IMR-90 (cell line): ENCODE data around the gene RETREG1. TPM values are rescaled to one million over a fixed set of nuclear protein-coding genes. Genes with fewer than 3 reads are reported as not detected.

Experiments used
- ATAC-seq: fragments of 200-7000 bp; cut with Tn5 transposase; 2 replicates; pipeline ENCODE4 v1.9.1; 2020; ENCODE audit warnings: low read depth, mild to moderate bottlenecking, moderate library complexity
- BruUV-seq: library from RNA; stranded (reverse); fragments of 400-500 nt; replicated peaks from 2 replicates; lab custom pipeline; 2021; lab: Mats Ljungman, UMichigan
- CTCF ChIA-PET: fragments of 300-600 bp; formaldehyde crosslinking; extraction: SDS; loops from one replicate; lab custom pipeline; 2021; ENCODE audit warnings: antibody characterized with exemption; lab: Yijun Ruan, JAX
- POLR2A ChIA-PET: fragments of 300-600 bp; sonication (Branson Sonifier 250); formaldehyde crosslinking; loops from one replicate; lab custom pipeline; 2022; ENCODE audit warnings: antibody characterized with exemption; ENCODE audit not compliant: unreplicated experiment; lab: Charles Lee
- DNase-seq: peaks from one replicate; pipeline ENCODE4 v3.0.0; 2013
- H2AFZ ChIP-seq: replicated peaks from 2 replicates; pipeline ENCODE3; 2013; ENCODE audit warnings: low read length, mild to moderate bottlenecking; ENCODE audit not compliant: poor library complexity
- H2AK5ac ChIP-seq: 2 replicates; pipeline ENCODE4 v1.6.1; 2013; ENCODE audit warnings: low read depth, low read length, inconsistent platforms
- H2AK9ac ChIP-seq: replicated peaks from 2 replicates; pipeline ENCODE3; 2013; ENCODE audit warnings: mild to moderate bottlenecking, low read depth, low read length, moderate library complexity; ENCODE audit not compliant: poor library complexity
- H2BK120ac ChIP-seq: 2 replicates; pipeline ENCODE4 v1.6.1; 2013; ENCODE audit warnings: low read depth, low read length, inconsistent platforms
- H2BK15ac ChIP-seq: 3 replicates; pipeline ENCODE4 v1.6.1; 2013; ENCODE audit warnings: low read depth, low read length, inconsistent platforms
- H2BK20ac ChIP-seq: 2 replicates; pipeline ENCODE4 v1.6.1; 2013; ENCODE audit warnings: low read depth, mild to moderate bottlenecking, inconsistent platforms, low read length, moderate library complexity
- H2BK5ac ChIP-seq: 2 replicates; pipeline ENCODE4 v1.6.1; 2013; ENCODE audit warnings: mild to moderate bottlenecking, low read depth, low read length, inconsistent platforms; ENCODE audit not compliant: poor library complexity, severe bottlenecking
- H3K14ac ChIP-seq: replicated peaks from 2 replicates; pipeline ENCODE4 v1.6.1; 2013; ENCODE audit warnings: low read depth, low read length, inconsistent platforms
- H3K18ac ChIP-seq: 2 replicates; pipeline ENCODE4 v1.6.1; 2013; ENCODE audit warnings: low read depth, low read length, control low read depth
- H3K23ac ChIP-seq: 2 replicates; pipeline ENCODE4 v1.6.1; 2013; ENCODE audit warnings: low read depth, low read length, inconsistent platforms
- H3K27ac ChIP-seq: 2 replicates; pipeline ENCODE4 v1.5.1; 2013; ENCODE audit warnings: mild to moderate bottlenecking, control low read depth, low read length; ENCODE audit not compliant: insufficient read depth
- H3K27me3 ChIP-seq: 2 replicates; pipeline ENCODE4 v1.6.1; 2013; ENCODE audit warnings: low read length; ENCODE audit not compliant: control insufficient read depth, insufficient read depth
- H3K36me3 ChIP-seq: 2 replicates; pipeline ENCODE4 v1.6.1; 2013; ENCODE audit warnings: low read length, mixed read lengths; ENCODE audit not compliant: control insufficient read depth, insufficient read depth
- H3K4ac ChIP-seq: 2 replicates; pipeline ENCODE4 v1.6.1; 2013; ENCODE audit warnings: low read depth, low read length, inconsistent platforms
- H3K4me1 ChIP-seq: 2 replicates; pipeline ENCODE4 v1.6.1; 2013; ENCODE audit warnings: low read length, mixed read lengths; ENCODE audit not compliant: control insufficient read depth, insufficient read depth
- H3K4me2 ChIP-seq: 2 replicates; pipeline ENCODE4 v1.6.1; 2013; ENCODE audit warnings: low read depth, mild to moderate bottlenecking, control low read depth, low read length, moderate library complexity
- H3K4me3 ChIP-seq: 2 replicates; pipeline ENCODE4 v1.5.1; 2013; ENCODE audit warnings: low read depth, mild to moderate bottlenecking, control low read depth, low read length, moderate library complexity; ENCODE audit not compliant: insufficient read depth
- H3K56ac ChIP-seq: 2 replicates; pipeline ENCODE4 v1.6.1; 2013; ENCODE audit warnings: low read length, inconsistent platforms; ENCODE audit not compliant: insufficient read depth; ENCODE audit errors: extremely low read depth
- H3K79me1 ChIP-seq, 2 experiments: 2 replicates each; pipeline ENCODE4 v1.6.1; 2013; ENCODE audit warnings: low read length in 2 of 2, inconsistent platforms in 1 of 2, low read depth in 1 of 2
- H3K9ac ChIP-seq: 2 replicates; pipeline ENCODE4 v1.6.1; 2013; ENCODE audit warnings: low read depth, low read length, control low read depth
- H3K9me1 ChIP-seq: 2 replicates; pipeline ENCODE4 v1.6.1; 2013; ENCODE audit warnings: low read length, inconsistent platforms; ENCODE audit not compliant: insufficient read depth
- H3K9me3 ChIP-seq: 2 replicates; pipeline ENCODE4 v1.6.1; 2013; ENCODE audit warnings: low read length; ENCODE audit not compliant: control insufficient read depth, insufficient read depth
- H4K20me1 ChIP-seq: 2 replicates; pipeline ENCODE4 v1.6.1; 2013; ENCODE audit warnings: low read length, inconsistent platforms; ENCODE audit not compliant: insufficient read depth
- H4K5ac ChIP-seq: 2 replicates; pipeline ENCODE4 v1.6.1; 2013; ENCODE audit warnings: mild to moderate bottlenecking, low read depth, low read length, control low read depth
- H4K8ac ChIP-seq, 2 experiments: 2 replicates each; pipeline ENCODE4 v1.6.1; 2013; ENCODE audit warnings: low read depth in 2 of 2, low read length in 2 of 2, control low read depth in 1 of 2, inconsistent platforms in 1 of 2
- H4K91ac ChIP-seq: 2 replicates; pipeline ENCODE4 v1.6.1; 2013; ENCODE audit warnings: low read depth, low read length, inconsistent platforms; ENCODE audit not compliant: insufficient read depth
- ELK1 ChIP-seq: fragments of 150-350 bp; IDR thresholded peaks from 2 replicates; pipeline ENCODE4 v1.6.1; 2016; ENCODE audit warnings: low read depth, mild to moderate bottlenecking, low read length, moderate library complexity, borderline replicate concordance
- FOS ChIP-seq: fragments of 150-350 bp; IDR thresholded peaks from 2 replicates; pipeline ENCODE4 v1.6.1; 2016; ENCODE audit warnings: low read depth, low read length
- MXI1 ChIP-seq: IDR thresholded peaks from 2 replicates; pipeline ENCODE4 v1.6.1; 2012; ENCODE audit warnings: low read depth, mild to moderate bottlenecking, low read length, moderate library complexity, borderline replicate concordance
- RCOR1 ChIP-seq: IDR thresholded peaks from 2 replicates; pipeline ENCODE4 v1.6.1; 2012; ENCODE audit warnings: mild to moderate bottlenecking, low read length, improper control_type of control experiment; ENCODE audit not compliant: insufficient replicate concordance
- SMC3 ChIP-seq: fragments of 150-350 bp; IDR thresholded peaks from 2 replicates; pipeline ENCODE4 v1.6.1; 2016; ENCODE audit warnings: low read depth, mild to moderate bottlenecking, antibody characterized with exemption, low read length, moderate library complexity
- USF2 ChIP-seq: fragments of 150-350 bp; IDR thresholded peaks from 2 replicates; pipeline ENCODE4 v1.6.1; 2017; ENCODE audit warnings: mild to moderate bottlenecking, antibody characterized with exemption, low read length, low read depth
- WGBS, 2 experiments: methylation state at CpG; one replicate each; pipeline versions ENCODE4 v1.1.5 to v1.1.7; 2013; ENCODE audit warnings: missing lambda C conversion rate in 2 of 2; ENCODE audit not compliant: insufficient read length in 1 of 2; ENCODE audit errors: extremely low coverage in 2 of 2; 5-methylcytosine and 5-hydroxymethylcytosine counted together
- dilution Hi-C: fragments of 300-500 bp; cut with HindIII; formaldehyde crosslinking; loops from one replicate; pipeline ENCODE4 v1.14.3; 2018; ENCODE audit warnings: low sequenced_read_pairs; ENCODE audit not compliant: unreplicated experiment
- in situ Hi-C: fragments of 300-500 bp; cut with MboI; formaldehyde crosslinking; loops from 3 replicates; pipeline ENCODE4 v1.14.3; 2019; ENCODE audit warnings: low sequenced_read_pairs, inconsistent platforms, mixed read lengths
- intact Hi-C: fragments of 100-400 bp; cut with micrococcal nuclease; formaldehyde crosslinking; loops from 2 replicates; pipeline ENCODE4 v1.10.0; 2022
- polyA plus RNA-seq, 3 experiments: library from polyadenylated mRNA; depleted of rRNA; stranded (reverse); fragments of >200 nt; gene quantifications; 2 replicates each; pipeline ENCODE4 v1.2.3, GENCODE V29; 2012; ENCODE audit warnings: low replicate concordance in 1 of 3
- total RNA-seq: library from RNA; depleted of rRNA; stranded (reverse); fragments of >200 nt; gene quantifications from 2 replicates; pipeline ENCODE4 v1.2.3, GENCODE V29; 2012
- TF ChIP-seq, protein P1 (sequence below): conservative IDR thresholded peaks from 2 replicates; pipeline ENCODE4 v1.5.1; 2012; ENCODE audit warnings: mild to moderate bottlenecking, low read depth, low read length, improper control_type of control experiment

The RETREG1 gene
- total and polyA plus RNA-seq, 2 of the 4 experiments (the other 2 are of a cell fraction) = not detected

- no CpG with 5 or more reads among the region's 2 CpGs for WGBS, 2 experiments
- no peaks in the 10 kb centered on the region for H3K4me1 ChIP-seq
- no peaks in the 10 kb centered on the region for H3K79me1 ChIP-seq
- in situ Hi-C loops (no loop called here), dilution Hi-C loops (no loop called here), intact Hi-C loops (no loop called here)
- H2BK20ac ChIP-seq = no peak overlapping the region
- no peak overlapping the region for H2BK5ac ChIP-seq
- no peak for TF ChIP-seq SMC3
- TF ChIP-seq ELK1 = no peak
- TF ChIP-seq, protein P1, sequence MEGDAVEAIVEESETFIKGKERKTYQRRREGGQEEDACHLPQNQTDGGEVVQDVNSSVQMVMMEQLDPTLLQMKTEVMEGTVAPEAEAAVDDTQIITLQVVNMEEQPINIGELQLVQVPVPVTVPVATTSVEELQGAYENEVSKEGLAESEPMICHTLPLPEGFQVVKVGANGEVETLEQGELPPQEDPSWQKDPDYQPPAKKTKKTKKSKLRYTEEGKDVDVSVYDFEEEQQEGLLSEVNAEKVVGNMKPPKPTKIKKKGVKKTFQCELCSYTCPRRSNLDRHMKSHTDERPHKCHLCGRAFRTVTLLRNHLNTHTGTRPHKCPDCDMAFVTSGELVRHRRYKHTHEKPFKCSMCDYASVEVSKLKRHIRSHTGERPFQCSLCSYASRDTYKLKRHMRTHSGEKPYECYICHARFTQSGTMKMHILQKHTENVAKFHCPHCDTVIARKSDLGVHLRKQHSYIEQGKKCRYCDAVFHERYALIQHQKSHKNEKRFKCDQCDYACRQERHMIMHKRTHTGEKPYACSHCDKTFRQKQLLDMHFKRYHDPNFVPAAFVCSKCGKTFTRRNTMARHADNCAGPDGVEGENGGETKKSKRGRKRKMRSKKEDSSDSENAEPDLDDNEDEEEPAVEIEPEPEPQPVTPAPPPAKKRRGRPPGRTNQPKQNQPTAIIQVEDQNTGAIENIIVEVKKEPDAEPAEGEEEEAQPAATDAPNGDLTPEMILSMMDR = no peak
- TF ChIP-seq MXI1 = no peak
- TF ChIP-seq USF2 = no peak
- no peak for TF ChIP-seq RCOR1
- no peak for TF ChIP-seq FOS
- H2AFZ ChIP-seq = no peak overlapping the region
- H4K20me1 ChIP-seq = no peaks in the 10 kb centered on the region
- no peak for DNase-seq
- H3K4ac ChIP-seq = no peak overlapping the region
- no peak overlapping the region for H3K9ac ChIP-seq
- H2BK120ac ChIP-seq = no peak overlapping the region
- H3K14ac ChIP-seq = no peak overlapping the region
- H3K36me3 ChIP-seq = no peaks in the 10 kb centered on the region
- H4K8ac ChIP-seq = no peak overlapping the region
- H3K9me1 ChIP-seq = no peaks in the 10 kb centered on the region
- H2AK9ac ChIP-seq = no peak overlapping the region
- H3K27me3 ChIP-seq = peaks cover 11% of the 10 kb centered on the region
- no peak overlapping the region for H2BK15ac ChIP-seq
- ChIA-PET POLR2A (no interaction called here), CTCF (no interaction called here)
- no peak overlapping the region for H3K4me3 ChIP-seq
- no peak overlapping the region for H3K27ac ChIP-seq
- H4K91ac ChIP-seq = no peak overlapping the region
- no peak for ATAC-seq
- H3K23ac ChIP-seq = no peak overlapping the region
- H3K18ac ChIP-seq = no peak overlapping the region
- H2AK5ac ChIP-seq = no peak overlapping the region
- no peak overlapping the region for H4K5ac ChIP-seq
- no peak overlapping the region for H3K56ac ChIP-seq
- no peaks in the 10 kb centered on the region for H3K9me3 ChIP-seq
- no peak overlapping the region for H3K4me2 ChIP-seq
- no TSS peak for BruUV-seq
Measured at GRCh38 chr5:16431490-16431889, 185.3 kb downstream of the RETREG1 start.
